ENCODE results near the gene COQ4.
"Not testable (repeated sequence)": the region's sequence is repeated elsewhere in the genome, so short reads cannot be mapped to it uniquely, and the experiment has no call there.

The COQ4 gene

DNA sequence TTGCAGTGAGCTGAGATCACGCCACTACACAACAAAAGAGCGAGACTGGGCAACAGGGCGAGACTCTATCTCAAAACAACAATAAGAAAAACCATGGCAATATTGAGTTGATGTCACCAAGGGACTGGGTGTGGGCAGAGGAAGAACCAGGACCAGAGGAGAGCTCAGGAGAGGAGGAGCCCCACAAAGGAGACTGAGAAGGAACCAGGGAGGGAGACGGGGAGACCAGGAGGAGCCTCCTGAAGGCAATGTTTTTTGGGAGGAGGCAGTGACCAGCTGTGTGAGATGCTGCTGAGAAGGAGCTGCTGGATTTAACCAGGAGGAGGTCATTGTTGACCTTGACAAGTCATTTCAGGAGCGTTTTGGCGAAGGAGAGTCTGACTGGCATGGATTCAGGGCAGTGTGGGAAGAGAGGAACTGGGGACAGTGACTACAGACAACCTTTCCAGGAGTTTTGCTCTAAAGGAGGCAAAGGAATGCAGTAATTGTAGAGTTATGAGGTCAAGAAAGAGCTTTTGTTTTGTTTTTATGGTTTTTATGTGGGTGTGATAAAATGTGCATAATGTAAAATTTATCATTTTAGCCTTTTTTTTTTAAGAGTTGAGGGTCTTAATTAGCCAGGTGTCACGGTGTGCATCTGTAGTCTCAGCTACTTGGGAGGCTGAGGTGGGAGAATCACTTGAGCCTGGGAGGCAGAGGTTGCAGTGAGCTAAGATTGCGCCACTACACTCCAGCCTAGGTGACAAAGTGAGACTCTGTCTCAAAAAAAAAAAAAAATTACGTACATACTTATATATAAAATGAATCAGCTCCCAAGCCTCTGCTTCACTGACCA is 18.3 kb upstream of the COQ4 start:
- DNase-seq: no peak

DNA sequence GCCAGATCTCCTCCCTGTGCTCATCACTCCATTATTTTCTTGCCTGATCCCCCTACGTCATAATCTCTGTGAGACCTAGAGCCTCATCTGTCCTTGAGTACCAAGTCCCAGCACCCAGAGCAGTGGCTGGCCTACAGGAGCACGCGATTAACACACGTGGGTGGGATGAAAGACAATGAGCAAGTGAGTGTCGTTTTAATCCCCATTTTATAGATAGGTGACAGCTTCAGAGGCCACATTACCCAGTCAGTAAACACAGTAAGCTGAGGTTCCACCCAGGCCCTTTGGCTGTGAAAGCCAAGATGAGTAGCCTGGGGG is 17.7 kb upstream of the COQ4 start:
- DNase-seq: no peak

DNA sequence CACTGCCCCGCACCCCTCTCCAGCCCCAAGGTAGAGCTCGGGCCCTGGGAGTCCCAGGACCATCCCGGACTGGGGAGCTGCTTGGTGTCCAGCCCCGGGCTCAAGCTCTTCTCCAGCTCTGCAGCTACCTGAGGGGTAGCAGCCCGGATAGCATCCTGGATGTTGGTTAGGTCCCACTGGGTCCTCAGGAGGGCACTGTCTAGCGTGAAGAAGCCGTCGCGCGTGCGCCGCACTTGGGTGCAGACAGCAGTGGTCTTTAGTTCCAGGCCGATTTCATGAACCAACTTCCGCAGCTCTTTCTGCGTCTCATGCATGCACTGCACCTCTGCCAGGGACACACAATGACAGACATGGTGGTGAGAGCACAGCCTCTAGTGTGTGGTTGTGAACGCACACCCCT is 13.1 kb upstream of the COQ4 start:
- DNase-seq: no peak

DNA sequence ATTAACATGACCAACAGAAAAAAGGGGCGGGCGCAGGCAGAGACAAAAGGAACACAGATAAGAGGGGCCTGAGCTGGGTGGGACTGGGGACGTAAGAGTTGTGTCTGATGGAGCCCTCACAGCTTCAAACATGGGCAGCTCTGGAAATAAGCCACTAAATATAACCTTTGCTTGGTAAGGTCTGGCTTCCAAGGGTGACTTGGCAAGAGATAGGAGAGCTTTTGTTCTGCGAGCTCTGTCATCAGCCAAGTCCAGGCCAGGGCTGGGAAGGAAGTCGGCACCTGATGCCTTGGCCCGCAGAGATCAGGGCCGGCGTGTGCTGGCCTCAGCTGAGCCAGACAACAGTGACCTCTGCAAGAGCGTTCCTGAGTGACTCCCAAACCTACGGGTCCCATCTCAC is 12.2 kb upstream of the COQ4 start:
- DNase-seq: no peak

DNA sequence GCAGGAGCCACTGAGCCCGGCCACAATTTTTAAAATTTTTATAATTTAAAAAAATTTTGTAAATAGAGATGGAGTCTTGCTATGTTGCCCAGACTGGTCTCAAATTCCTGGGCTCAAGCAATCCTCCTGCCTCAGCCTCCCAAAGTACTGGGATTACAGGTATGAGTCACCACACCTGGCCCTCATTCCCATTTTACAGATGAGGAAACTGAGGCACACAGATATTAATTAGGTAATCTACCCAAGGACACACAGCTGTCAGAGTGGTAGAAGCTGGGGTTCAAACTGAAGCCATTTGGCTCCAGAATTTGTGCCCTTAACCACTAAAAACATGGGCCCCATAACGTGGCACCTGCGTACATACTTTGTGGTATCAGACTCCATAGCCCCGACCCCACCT is 7.9 kb upstream of the COQ4 start:
- no peak for DNase-seq

DNA sequence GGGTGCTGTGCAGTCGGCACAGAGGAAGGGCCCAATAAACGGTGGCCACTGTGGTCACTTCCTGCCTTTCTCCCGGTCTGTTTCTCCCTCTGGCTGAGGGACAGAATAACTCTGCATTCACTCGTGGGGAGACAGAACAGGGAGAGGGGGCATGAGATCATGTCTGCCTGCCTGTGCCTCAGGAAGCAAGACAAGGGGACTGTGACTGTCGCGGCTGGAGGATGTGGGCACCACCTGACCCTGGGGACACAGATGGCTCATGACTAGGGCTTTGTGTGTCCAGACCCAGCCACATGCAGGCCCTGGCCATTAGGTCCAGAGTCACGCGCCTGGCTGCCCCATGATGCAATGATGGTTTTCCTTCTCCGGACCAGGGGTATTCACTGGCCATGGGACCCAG is 6.2 kb upstream of the COQ4 start:
- no peak for DNase-seq

DNA sequence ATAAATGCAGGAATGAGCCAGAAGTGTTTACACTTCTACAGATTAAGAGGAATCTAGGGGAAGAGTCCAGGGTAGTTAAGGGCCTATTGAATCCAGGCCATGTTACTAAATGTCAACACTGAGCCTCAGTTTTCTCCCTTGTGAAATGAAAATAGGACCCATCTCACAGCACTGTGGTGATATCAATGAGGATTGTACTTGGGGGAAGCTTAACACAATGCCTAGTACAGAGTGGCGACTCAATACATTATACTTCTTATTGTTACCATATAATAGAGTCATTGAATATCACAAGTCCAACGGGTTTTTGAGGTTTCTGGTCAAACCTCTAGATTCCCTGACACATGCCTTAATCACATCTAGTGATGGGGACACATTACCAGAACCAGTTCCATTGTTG is 5.0 kb upstream of the COQ4 start:
- DNase-seq: no peak

DNA sequence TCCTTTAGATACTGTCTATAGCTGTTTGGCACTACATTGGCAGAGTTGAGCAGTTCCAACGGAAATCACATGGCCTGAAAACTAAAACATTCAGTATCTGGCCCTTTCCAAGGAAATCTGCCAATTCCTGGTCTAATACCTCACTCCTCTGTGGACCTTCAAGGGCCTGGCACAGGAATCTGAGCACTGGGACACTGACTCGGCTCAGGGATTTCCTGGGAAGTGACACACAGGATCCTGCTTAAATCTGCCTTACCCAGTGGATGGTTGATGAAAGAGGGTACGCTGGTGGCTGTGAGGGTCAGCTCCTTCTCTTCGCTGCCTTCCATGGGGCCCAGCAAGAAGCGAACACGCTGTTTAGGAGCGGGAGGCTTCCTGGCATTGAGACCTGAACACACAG is 1.3 kb upstream of the COQ4 start:
- DNase-seq: no peak

DNA sequence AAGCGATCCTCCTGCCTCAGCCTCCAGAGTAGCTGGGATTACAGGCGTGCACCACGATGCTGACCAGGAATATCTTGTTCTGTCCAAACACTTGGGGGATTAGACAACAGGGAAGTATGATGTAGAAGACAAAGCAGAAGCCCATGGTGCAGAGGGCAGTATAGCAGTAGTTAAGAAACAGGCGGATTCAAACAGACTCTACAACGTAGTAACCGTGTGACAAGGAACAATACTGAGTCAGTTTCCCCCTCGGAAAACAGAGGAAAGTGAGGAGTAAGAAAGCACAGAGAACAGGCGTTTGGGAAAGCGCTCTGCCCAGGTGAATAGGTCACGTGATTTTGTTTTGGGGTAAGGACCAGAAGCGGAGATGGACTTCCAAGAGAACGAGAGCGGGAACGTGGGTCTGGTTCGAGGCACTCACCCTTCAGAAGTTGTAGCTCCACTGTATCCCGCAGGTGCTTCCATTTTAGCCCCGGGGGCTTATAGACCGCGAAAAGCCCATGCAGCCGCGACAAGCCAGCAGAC is 698 bp upstream of the COQ4 start:
- no peak for DNase-seq

DNA sequence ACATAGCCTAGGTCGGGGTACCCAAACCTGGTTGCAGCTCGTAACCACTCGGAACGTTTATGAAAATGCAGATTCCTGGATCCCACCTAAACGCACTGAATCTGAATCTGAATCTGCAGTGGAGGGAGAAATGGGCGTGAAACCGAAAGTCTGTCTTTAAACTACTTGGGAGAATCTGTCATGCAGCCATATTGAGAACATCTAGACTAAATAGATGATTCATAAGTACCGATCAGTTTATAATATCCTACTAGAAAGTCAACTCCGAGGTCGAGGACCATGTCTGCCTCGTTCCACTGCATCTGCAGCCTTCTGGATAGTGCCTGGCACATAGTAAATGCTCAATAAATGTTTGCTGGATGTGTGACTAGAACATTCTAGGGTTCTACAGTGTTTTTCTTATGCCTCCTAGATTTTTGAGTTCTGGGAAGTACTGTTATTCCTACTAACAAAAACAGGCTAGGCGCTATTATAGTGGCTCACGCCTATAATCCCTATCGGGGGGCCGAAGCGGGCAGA is 632 bp downstream of the COQ4 start:
- no peak for DNase-seq

DNA sequence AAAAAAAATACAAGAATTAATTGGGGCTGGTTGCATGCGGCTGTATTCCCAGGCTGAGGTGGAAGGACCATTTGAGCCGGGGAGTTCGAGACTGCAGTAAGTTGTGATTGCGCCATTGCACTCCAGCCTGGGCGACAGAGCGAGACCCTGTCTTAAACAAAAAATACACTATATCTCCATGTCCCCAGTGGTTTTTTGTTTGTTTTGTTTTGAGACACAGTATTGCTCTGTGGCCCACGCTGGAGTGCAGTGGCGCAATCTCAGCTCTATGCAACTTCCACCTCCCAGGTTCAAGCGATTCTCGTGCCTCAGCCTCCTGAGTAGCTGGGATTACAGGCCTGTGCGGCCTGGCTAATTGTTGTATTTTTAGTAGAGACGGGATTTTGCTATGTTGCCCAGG is 1.2 kb downstream of the COQ4 start:
- no peak for DNase-seq

DNA sequence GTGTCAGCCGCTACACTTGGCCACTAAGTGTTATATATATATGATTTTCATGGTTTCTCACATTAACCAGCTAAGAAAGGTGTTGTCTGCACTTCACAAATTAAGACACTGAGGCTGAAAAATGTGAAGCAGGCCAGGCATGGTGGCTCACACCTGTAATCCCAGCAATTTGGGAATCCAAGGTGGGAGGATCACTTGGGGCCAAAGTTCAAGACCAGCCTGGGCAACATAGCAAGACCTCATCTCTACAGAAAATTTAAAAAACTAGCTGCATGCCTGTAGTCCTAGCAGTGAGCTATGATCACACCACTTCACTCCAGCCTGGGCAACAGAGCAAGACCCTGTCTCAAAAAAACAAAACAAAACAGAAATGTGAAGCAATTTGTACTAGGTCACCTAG is 1.8 kb downstream of the COQ4 start:
- no peak for DNase-seq

DNA sequence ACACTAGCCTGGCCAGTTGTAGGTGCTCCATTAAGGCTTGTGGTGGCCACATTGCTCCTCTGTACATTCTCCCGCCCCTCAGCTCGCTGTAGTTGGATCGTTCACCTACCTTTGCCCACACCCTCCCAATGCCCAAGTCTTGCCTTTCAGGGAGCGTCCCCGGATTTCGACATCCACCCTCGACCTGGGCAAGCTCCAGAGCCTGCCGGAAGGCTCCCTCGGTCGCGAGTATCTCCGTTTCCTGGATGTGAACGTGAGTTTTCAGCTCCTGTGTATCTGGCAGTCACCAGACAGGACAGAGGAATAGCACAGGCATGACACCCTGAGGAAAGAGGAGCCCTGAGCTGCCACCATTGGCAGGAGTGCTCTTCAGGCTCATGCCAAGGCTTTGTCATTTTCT is 3.0 kb downstream of the COQ4 start:
- DNase-seq: no peak

DNA sequence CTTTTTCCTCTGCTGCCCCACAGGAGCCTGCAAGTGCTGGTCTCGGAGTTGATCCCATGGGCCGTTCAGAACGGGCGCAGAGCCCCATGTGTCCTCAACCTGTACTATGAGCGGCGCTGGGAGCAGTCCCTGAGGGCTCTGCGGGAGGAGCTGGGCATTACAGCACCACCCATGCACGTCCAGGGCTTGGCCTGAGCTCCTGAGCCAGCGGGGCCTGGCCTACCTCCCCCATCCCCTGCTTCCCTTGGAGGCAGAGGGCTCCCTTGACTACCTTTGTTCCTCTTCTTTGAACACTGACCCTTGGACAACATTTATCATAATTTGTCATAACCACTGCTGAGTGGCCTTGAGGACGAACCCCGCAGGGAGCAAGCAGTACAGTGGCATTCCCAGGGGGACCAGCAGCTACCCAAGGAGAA is 10.8 kb downstream of the COQ4 start:
- no peak for DNase-seq

DNA sequence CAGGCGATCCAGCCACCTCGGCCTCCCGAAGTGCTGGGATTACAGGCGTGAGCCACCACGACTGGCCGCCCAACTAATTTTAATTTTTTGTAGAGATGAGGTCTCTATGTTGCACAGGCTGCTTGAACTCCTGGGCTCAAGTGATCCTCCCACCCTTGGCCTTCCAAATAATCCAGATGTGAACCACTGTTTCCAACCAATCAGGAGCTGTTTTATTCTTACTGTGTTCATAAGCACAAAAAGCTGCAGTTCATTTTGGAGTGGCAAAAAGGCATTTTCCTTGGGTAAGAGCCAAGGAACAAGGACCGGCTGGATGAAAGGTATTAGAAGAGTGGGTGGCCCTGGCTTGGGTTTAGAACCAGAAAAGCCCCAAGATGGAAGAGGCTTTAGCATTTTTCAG is 12.5 kb downstream of the COQ4 start:
- DNase-seq: no peak

DNA sequence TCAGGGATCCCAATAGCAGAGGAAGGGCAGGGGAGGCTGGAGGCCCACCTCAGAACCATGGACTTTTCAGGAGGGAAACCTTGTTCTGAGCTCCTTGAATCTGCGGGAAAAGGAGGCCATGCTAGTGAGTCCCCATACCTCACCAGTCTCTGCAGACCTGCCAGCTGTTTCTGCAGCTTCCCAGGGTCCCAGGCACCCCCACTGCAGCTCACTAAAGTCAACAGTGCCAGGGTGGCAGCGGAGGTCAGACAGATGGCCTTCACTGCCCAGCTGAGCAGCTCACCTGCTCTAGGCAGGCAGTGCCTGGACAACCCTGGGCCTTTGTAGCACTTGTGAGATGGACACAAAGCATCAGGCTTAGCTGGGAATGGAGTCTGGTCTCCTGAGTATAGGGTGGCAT is 13.3 kb downstream of the COQ4 start:
- DNase-seq: no peak

DNA sequence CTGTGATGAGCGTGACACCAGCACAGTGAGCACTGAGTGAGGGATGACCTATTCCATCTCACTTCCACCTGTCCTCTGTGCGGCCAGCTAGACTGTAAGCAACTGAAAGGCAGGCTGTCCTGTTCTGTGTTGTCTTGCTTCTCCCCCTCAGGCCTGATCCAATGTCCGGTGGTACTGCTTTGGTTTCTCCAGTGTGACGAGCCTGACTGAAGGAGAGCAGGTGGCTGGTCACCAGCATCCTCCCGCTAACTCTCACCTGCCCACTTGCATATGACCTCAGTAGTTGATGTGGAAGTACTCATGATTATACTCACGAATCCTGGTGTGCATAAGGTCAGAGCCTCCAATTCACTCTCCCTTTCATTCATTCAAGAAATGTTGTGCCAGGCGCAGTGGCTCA is 15.3 kb downstream of the COQ4 start:
- no peak for DNase-seq

DNA sequence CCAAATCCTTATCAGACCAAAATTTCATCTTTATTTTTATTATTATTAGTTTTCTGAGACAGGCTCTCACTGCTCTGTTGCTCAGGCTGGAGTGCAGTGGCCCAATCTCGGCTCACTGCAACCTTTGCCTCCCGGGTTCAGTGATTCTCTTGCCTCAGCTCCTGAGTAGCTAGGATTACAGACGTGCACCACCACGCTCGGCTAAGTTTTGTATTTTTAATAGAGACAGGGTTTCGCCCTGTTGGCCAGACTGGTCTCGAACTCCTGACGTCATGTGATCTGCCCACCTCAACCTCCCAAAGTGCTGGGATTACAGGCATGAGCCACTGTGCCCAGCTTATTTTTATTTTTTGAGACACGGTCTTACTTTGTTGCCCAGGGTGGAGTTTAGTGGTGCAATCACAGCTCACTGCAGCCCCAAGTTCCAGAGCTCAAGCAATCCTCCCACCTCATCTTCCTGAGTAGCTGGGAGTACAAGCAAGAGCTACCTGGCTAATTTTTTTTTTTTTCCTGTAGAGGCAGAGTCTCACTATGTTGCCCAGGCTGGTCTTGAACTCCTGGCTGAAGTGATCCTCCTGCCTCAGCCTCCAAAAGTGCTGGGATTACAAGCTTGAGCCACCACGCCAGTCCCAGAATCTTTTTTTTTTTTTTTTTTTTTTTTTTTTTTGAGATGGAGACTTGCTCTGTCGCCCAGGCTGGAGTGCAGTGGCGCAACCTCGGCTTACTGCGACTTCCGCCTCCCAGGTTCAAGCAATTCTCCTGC is 16.4 kb downstream of the COQ4 start:
- DNase-seq: not testable (repeated sequence)

DNA sequence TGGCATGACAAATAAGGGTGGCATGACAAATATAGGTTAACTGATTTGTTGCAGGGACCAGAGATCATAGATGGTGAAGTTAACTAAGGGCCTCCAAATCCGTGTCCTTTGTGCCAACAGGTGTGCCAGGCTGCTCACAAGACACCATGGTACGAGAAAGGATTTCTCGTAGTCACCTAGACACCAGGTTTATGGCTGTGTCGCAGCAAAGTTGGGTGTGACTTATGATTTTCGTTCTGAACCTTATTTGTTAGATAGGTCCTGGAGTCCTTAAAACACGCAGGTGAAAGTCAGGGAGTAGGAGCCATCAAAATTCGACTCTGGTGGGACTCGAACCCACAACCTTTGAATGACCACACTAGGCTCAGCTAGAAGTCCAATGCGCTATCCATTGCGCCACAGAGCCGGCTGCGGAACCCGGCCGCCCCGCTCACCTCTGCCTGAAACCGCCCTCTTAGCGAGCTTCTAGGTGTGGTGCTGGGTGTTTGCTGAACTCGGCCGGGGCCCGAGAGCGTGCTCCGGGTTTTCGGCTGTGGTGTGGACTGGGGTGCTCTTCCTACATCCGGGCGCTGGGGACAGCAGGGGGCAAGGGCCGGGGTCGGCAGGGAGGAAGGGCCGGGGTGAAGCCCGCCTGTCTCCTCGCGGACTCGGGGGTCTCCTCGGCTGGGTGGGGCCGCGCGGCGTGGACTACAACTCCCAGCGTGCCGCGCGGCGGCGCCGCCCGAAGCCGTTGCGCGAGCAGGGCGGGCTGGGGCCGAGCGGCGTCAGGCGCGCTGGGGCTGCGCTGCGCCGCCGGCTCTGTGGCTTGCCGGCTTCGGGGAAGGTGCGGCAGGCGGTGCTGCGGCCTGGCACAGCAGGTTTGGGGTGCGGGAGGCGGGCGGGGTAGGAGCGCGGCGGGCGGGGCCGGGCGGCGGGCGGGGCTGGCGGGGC is 17.4 kb downstream of the COQ4 start, which contains the start of gene SLC27A4:
TSS of gene SLC27A4 (plus strand) at position 767 of the 930 bp plus-strand sequence. CDS start 2,606 bp downstream, outside the sequence.
- DNase-seq: peak; percentile 49

DNA sequence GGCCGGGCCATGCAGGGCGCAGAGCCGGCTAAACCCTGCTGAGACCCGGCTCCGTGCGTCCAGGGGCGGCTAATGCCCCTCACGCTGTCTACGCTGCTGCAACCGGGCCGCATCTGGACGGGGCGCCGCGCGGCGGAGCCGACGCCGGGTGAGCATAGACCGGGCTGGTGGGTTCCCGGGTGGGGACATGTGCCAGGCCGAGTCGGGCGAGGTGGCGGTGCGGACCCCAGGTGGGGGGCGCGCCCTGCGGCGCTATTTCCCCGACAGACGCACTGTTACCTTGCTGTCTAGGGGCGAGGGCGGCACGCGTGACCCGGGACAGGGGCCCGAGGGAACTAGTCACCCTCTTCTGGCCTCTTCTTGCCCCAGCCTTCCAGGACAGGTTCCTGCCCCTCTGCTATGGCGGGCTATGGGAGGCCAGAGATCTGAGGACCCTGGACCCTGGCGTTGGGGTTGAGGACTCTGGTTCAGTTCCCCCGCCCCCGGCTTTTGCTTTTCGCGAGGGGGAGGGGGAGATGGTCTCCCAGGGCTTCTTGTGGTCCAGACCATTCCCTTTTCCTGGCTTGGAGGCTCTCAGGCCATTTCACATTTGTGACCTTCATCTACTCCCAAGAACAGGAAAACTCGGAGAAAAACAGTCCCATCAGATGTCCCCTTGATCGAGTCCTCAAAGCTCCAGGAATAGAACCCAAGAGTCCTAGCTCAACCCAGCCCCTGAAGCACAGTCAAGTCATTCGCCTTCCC is 18.2 kb downstream of the COQ4 start:
- no peak for DNase-seq

DNA sequence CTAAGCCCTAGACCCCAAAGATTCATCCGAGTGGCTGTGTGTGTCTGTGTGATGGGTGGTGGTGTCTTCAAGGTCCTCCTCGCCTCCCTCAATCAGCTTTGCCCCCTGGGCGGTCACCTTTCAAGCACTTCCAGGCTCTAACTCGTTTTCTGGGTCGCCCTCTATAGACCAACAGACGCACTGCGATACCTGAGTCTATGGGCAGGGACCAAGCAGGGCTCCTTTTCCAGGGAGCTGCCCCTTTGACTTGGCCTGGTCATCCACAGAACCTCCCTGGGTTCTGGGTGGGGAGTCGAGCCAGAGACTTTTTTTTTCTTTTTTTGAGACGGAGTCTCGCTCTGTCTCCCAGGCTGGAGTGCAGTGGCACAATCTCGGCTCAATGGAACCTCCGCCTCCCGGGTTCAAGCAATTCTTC is 18.8 kb downstream of the COQ4 start:
- DNase-seq: peak; percentile 46
